ENCODE measurements around the gene JUP. TPM values are rescaled to one million over a fixed set of nuclear protein-coding genes. Genes with fewer than 3 reads are reported as not detected.
"Not testable (repeated sequence)": the region's sequence is repeated elsewhere in the genome, so short reads cannot be mapped to it uniquely, and the experiment has no call there.

JUP gene
- total RNA-seq = 195 TPM
- long read RNA-seq, transcript JUP-203 (14 exons, 3,497 nt) = minor isoform, 48 of 688 reads
- long read RNA-seq, transcript JUP-201 (15 exons, 3,200 nt) = major isoform, 130 of 688 reads
- long read RNA-seq, partial matches to known transcripts = 424 of 688 reads
- long read RNA-seq, other reads (novel, unspliced or antisense) = 86 of 688 reads

GRCh38 chr17:41786227-41787020, at the start of gene JUP:
Gene JUP (minus strand): TSS chr17:41786711. CDS start chr17:41771854, 14,857 bp downstream.
- ATAC-seq (ENCODE audit: poor library complexity) (peak; percentile 88), DNase-seq (peak; percentile 100)
- intact Hi-C loops (cut with DNase I) = no loop called here

DNA sequence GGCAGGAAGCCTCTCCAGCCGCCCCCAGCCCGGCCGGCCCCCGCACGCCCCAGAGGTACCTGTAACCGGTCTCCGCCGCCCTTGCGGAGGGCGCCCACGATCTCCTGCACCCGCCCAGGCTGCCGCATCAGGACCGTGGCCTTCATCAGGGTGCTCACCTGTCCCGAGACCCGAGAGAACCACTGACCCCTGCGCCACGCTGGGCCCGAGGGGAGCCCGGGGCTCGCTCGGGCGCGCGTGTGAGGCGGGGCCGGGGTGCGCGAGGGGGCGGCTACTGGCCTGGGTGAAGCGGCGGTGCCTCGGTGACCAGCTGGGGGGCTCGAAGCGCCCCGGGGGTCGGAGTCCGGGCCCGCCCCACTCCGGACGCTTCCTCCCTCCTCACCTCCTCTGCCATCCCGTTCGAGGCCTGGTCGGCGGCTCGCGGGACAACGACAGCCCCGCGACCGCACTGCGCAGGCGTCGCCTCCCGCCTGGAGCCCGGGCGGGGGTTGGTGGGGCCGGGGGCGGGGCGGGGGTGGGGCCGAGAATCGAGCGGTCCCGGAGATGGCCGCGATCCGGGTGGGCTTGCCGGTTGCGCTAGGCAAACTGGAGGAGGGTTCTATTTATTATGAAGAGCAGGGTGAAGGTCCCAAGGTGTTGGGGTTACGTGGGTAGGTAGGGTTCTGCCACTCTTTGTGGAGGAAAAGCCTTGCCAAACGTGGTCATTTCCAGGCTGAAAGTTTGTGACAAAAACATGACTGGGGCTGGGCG, 49.5 kb upstream of the JUP start, which contains the start of gene NT5C3B:
TSS of gene NT5C3B (minus strand) at position 433 of the 750 bp plus-strand sequence. CDS start at position 394, 39 bp downstream.
- ATAC-seq (ENCODE audit: poor library complexity) (peak; percentile 98), DNase-seq (peak; percentile 80)
- intact Hi-C loops (cut with DNase I) = no loop called here

DNA sequence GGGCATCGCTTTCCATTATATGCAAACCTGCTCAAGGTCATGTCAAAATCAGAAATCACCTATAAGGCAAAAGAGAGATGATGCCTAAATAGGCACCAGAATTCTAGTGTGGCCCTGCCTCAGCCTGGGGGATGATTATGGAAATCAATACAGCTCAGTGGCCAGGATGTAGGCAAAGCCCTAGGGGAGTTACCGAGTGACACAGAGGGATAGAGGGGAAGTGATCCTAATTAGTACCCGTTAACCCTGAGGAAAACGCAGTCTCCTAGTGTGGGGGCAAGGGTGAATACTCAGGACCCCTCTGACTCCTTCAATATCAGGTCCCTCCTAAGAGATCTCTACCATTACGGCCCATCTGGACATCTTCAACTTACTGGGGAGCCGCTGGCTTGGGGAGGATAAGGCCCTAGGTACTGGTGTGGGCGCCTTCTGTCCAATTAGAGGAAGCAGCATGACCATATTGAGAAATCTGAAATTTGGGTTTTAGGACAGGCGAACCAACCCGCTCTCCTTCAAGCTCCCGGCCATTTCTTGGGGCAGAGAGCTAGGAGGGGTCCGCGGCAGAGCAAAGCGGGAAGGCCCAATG, 48.8 kb upstream of the JUP start:
- ATAC-seq (ENCODE audit: poor library complexity) (peak; percentile 63), DNase-seq (no peak)
- intact Hi-C loops (cut with DNase I) = no loop called here

DNA sequence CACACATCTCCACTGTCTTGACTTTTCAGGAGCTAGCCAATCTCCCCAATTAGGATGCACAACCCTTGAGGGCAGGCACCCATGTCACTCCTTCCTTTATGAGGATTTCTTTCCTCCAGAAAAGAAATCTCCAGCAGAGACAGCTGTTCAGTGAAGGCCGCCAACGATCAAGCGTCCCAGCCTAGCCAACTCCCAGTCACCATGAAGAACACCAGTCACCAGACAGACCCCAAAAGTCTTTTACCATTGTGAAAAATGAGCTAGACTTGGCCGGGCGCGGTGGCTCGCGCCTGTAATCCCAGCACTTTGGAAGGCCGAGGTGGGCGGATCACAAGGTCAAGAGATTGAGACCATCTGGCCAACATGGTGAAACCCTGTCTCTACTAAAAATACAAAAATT, 43.5 kb upstream of the JUP start:
- intact Hi-C loops (cut with DNase I) = not testable (repeated sequence)

GRCh38 chr17:41825175-41825845, 38.8 kb upstream of the JUP start:
- intact Hi-C loops (cut with DNase I) = no loop called here
- ATAC-seq (ENCODE audit: poor library complexity) (no peak), DNase-seq (peak; percentile 35)

More for the DNA sequence above, 43.5 kb upstream of the JUP start:
- not testable (repeated sequence) for ATAC-seq (ENCODE audit: poor library complexity)
- peak; percentile 20 for DNase-seq

GRCh38 chr17:41824086-41824485, 37.6 kb upstream of the JUP start:
- intact Hi-C loops (cut with DNase I) = no loop called here
- DNase-seq (peak; percentile 36), ATAC-seq (ENCODE audit: poor library complexity) (no peak)

GRCh38 chr17:41823580-41823979, 37.1 kb upstream of the JUP start:
- DNase-seq = peak; percentile 7
- no peak for ATAC-seq (ENCODE audit: poor library complexity)
- intact Hi-C loops (cut with DNase I) = no loop called here

GRCh38 chr17:41823141-41823524, 36.6 kb upstream of the JUP start:
- DNase-seq = no peak
- ATAC-seq (ENCODE audit: poor library complexity) = no peak
- intact Hi-C loops (cut with DNase I) = no loop called here

DNA sequence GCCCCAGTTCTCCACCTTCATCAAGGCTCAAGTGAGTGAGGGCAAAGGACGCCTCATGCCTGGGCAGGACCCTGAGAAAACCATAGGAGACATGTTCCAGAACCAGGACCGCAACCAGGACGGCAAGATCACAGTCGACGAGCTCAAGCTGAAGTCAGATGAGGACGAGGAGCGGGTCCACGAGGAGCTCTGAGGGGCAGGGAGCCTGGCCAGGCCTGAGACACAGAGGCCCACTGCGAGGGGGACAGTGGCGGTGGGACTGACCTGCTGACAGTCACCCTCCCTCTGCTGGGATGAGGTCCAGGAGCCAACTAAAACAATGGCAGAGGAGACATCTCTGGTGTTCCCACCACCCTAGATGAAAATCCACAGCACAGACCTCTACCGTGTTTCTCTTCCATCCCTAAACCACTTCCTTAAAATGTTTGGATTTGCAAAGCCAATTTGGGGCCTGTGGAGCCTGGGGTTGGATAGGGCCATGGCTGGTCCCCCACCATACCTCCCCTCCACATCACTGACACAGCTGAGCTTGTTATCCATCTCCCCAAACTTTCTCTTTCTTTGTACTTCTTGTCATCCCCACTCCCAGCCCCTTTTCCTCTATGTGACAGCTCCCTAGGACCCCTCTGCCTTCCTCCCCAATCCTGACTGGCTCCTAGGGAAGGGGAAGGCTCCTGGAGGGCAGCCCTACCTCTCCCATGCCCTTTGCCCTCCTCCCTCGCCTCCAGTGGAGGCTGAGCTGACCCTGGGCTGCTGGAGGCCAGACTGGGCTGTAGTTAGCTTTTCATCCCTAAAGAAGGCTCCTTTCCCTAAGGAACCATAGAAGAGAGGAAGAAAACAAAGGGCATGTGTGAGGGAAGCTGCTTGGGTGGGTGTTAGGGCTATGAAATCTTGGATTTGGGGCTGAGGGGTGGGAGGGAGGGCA, 36.0 kb upstream of the JUP start:
- DNase-seq = no peak
- ATAC-seq (ENCODE audit: poor library complexity) = no peak
- intact Hi-C loops (cut with DNase I) = no loop called here

DNA sequence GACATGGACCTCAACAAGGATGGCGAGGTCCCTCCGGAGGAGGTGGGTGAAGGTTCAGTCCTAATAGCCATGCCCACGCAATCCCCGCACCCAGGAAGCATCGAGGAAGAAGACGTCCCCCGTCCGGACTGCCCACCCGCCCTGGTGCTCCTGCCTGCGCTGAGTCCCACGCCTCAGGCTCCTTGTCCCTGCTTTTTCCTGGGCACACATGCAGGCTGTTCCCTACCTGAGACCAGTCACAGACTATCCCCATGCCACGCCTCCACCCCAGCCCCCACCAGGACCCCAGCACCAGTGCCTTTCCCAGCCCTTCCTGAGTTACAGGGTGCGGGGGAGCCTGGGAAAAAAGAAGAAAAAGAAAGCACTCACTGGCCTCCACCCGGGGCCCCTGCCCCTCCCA, 35.3 kb upstream of the JUP start:
- intact Hi-C loops (cut with DNase I) = no loop called here
- DNase-seq (no peak), ATAC-seq (ENCODE audit: poor library complexity) (no peak)

DNA sequence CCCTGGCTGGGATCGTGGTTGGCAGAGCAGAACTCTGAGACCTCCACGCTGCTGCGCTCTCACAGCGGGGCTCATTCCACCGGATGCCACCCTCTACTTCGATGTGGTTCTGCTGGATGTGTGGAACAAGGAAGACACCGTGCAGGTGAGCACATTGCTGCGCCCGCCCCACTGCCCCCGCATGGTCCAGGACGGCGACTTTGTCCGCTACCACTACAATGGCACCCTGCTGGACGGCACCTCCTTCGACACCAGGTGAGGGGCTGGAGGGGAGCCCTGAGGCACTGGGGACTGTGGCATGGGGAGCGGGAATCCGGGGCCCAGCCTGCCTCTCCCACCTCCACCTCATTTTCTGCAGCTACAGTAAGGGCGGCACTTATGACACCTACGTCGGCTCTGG, 31.5 kb upstream of the JUP start:
- peak; percentile 36 for DNase-seq
- no peak for ATAC-seq (ENCODE audit: poor library complexity)
- intact Hi-C loops (cut with DNase I) = no loop called here

DNA sequence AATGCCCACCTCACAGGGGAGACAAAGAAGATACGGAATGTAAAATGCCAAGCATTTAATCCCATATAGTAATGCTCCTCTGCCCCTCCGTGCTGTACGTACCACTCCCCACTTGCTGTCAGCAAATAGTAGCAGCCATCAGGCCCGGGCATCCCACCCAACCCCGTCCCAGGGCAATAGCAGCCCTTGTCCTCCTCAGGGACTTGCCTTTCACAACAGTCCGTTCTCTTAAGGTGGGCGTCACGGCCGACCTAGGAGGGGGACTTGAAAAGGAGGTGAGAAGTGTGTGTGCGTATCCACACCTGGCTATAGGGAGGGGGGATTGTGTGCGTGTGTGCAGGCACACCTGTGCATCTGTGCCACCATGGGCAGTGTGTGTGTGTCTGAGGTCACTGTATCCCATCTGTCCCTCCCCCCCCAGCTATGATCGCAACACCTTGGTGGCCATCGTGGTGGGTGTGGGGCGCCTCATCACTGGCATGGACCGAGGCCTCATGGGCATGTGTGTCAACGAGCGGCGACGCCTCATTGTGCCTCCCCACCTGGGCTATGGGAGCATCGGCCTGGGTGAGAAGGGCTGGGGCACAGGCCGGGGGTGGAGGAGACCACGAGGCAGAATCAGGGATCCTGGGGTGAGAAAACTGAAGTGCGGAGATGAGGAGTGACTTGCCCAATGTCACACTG, 30.3 kb upstream of the JUP start:
- DNase-seq = no peak
- intact Hi-C loops (cut with DNase I) = no loop called here
- no peak for ATAC-seq (ENCODE audit: poor library complexity)

GRCh38 chr17:41814195-41814594, 27.7 kb upstream of the JUP start:
- DNase-seq (no peak), ATAC-seq (ENCODE audit: poor library complexity) (no peak)
- intact Hi-C loops (cut with DNase I) = no loop called here

GRCh38 chr17:41813699-41814124, 27.2 kb upstream of the JUP start:
- intact Hi-C loops (cut with DNase I) = no loop called here
- ATAC-seq (ENCODE audit: poor library complexity) (no peak), DNase-seq (no peak)

DNA sequence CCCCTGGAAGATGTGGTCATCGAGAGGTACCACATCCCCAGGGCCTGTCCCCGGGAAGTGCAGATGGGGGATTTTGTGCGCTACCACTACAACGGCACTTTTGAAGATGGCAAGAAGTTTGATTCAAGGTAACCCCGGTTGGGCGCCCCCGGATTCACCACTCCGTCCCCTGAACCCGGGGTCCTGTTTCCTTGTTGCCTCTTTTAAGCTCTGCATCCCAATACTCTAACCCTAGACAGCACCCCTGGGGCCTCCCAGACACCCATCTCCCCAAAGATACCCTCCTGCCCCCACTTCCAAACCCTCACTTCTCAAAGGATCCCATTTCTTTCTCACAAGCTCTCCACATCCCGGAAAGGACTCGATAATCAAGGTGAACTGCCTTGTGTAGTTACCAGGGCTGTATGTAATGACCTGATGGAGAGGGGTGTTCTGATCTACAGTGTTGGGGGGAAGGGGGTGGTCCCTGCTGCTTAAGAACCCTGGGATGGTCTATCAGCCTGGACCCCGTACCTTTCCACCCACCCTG, 26.7 kb upstream of the JUP start:
- no peak for ATAC-seq (ENCODE audit: poor library complexity)
- intact Hi-C loops (cut with DNase I) = no loop called here

DNA sequence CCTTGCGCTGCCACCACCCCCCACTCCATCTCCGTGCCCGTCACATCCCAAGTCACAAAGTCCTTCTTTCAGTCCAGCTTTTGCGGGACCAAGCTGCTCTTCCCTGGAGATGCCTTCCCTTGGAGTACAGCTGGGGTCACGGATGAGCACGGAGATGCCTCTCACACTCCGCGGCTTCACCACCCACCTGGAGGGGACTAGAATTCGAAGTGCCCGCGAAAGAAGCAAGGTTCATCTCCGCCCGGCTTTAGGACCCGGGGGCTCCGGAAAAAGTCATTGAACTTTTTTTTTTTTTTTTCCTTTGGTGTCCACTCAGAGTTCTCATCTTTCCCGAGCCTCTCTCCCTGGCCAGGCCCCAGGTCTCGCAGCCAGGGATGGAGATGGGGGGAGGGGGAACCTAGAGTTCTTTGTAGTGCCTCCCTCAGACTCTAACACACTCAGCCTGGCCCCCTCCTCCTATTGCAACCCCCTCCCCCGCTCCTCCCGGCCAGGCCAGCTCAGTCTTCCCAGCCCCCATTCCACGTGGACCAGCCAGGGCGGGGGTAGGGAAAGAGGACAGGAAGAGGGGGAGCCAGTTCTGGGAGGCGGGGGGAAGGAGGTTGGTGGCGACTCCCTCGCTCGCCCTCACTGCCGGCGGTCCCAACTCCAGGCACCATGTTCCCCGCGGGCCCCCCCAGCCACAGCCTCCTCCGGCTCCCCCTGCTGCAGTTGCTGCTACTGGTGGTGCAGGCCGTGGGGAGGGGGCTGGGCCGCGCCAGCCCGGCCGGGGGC, 26.1 kb upstream of the JUP start, which contains the start of gene FKBP10:
TSS of gene FKBP10 (plus strand) at position 624 of the 771 bp plus-strand sequence. CDS start at position 655, 31 bp downstream.
- intact Hi-C loops (cut with DNase I) = no loop called here
- DNase-seq (peak; percentile 72), ATAC-seq (ENCODE audit: poor library complexity) (peak; percentile 51)

More for the DNA sequence above, 26.7 kb upstream of the JUP start:
- DNase-seq = no peak
